IMR-90 (cell line): ENCODE measurements around the gene ZNF600. TPM values are rescaled to one million over a fixed set of nuclear protein-coding genes. Genes with fewer than 3 reads are reported as not detected.

Source experiments
- ATAC-seq: fragments of 200-7000 bp; cut with Tn5 transposase; 2 replicates; pipeline ENCODE4 v1.9.1; 2020; ENCODE audit warnings: low read depth, mild to moderate bottlenecking, moderate library complexity
- BruUV-seq: library from RNA; stranded (reverse); fragments of 400-500 nt; replicated peaks from 2 replicates; lab custom pipeline; 2021; lab: Mats Ljungman, UMichigan
- CTCF ChIA-PET: fragments of 300-600 bp; formaldehyde crosslinking; extraction: SDS; loops from one replicate; lab custom pipeline; 2021; ENCODE audit warnings: antibody characterized with exemption; lab: Yijun Ruan, JAX
- POLR2A ChIA-PET: fragments of 300-600 bp; sonication (Branson Sonifier 250); formaldehyde crosslinking; loops from one replicate; lab custom pipeline; 2022; ENCODE audit warnings: antibody characterized with exemption; ENCODE audit not compliant: unreplicated experiment; lab: Charles Lee
- DNase-seq: peaks from one replicate; pipeline ENCODE4 v3.0.0; 2013
- H2AFZ ChIP-seq: replicated peaks from 2 replicates; pipeline ENCODE3; 2013; ENCODE audit warnings: low read length, mild to moderate bottlenecking; ENCODE audit not compliant: poor library complexity
- H2AK5ac ChIP-seq: 2 replicates; pipeline ENCODE4 v1.6.1; 2013; ENCODE audit warnings: low read depth, low read length, inconsistent platforms
- H2AK9ac ChIP-seq: replicated peaks from 2 replicates; pipeline ENCODE3; 2013; ENCODE audit warnings: mild to moderate bottlenecking, low read depth, low read length, moderate library complexity; ENCODE audit not compliant: poor library complexity
- H2BK120ac ChIP-seq: 2 replicates; pipeline ENCODE4 v1.6.1; 2013; ENCODE audit warnings: low read depth, low read length, inconsistent platforms
- H2BK15ac ChIP-seq: 3 replicates; pipeline ENCODE4 v1.6.1; 2013; ENCODE audit warnings: low read depth, low read length, inconsistent platforms
- H2BK20ac ChIP-seq: 2 replicates; pipeline ENCODE4 v1.6.1; 2013; ENCODE audit warnings: low read depth, mild to moderate bottlenecking, inconsistent platforms, low read length, moderate library complexity
- H2BK5ac ChIP-seq: 2 replicates; pipeline ENCODE4 v1.6.1; 2013; ENCODE audit warnings: mild to moderate bottlenecking, low read depth, low read length, inconsistent platforms; ENCODE audit not compliant: poor library complexity, severe bottlenecking
- H3K14ac ChIP-seq: replicated peaks from 2 replicates; pipeline ENCODE4 v1.6.1; 2013; ENCODE audit warnings: low read depth, low read length, inconsistent platforms
- H3K18ac ChIP-seq: 2 replicates; pipeline ENCODE4 v1.6.1; 2013; ENCODE audit warnings: low read depth, low read length, control low read depth
- H3K23ac ChIP-seq: 2 replicates; pipeline ENCODE4 v1.6.1; 2013; ENCODE audit warnings: low read depth, low read length, inconsistent platforms
- H3K27ac ChIP-seq: 2 replicates; pipeline ENCODE4 v1.5.1; 2013; ENCODE audit warnings: mild to moderate bottlenecking, control low read depth, low read length; ENCODE audit not compliant: insufficient read depth
- H3K27me3 ChIP-seq: 2 replicates; pipeline ENCODE4 v1.6.1; 2013; ENCODE audit warnings: low read length; ENCODE audit not compliant: control insufficient read depth, insufficient read depth
- H3K36me3 ChIP-seq: 2 replicates; pipeline ENCODE4 v1.6.1; 2013; ENCODE audit warnings: low read length, mixed read lengths; ENCODE audit not compliant: control insufficient read depth, insufficient read depth
- H3K4ac ChIP-seq: 2 replicates; pipeline ENCODE4 v1.6.1; 2013; ENCODE audit warnings: low read depth, low read length, inconsistent platforms
- H3K4me1 ChIP-seq: 2 replicates; pipeline ENCODE4 v1.6.1; 2013; ENCODE audit warnings: low read length, mixed read lengths; ENCODE audit not compliant: control insufficient read depth, insufficient read depth
- H3K4me2 ChIP-seq: 2 replicates; pipeline ENCODE4 v1.6.1; 2013; ENCODE audit warnings: low read depth, mild to moderate bottlenecking, control low read depth, low read length, moderate library complexity
- H3K4me3 ChIP-seq: 2 replicates; pipeline ENCODE4 v1.5.1; 2013; ENCODE audit warnings: low read depth, mild to moderate bottlenecking, control low read depth, low read length, moderate library complexity; ENCODE audit not compliant: insufficient read depth
- H3K56ac ChIP-seq: 2 replicates; pipeline ENCODE4 v1.6.1; 2013; ENCODE audit warnings: low read length, inconsistent platforms; ENCODE audit not compliant: insufficient read depth; ENCODE audit errors: extremely low read depth
- H3K79me1 ChIP-seq, 2 experiments: 2 replicates each; pipeline ENCODE4 v1.6.1; 2013; ENCODE audit warnings: low read length in 2 of 2, inconsistent platforms in 1 of 2, low read depth in 1 of 2
- H3K9ac ChIP-seq: 2 replicates; pipeline ENCODE4 v1.6.1; 2013; ENCODE audit warnings: low read depth, low read length, control low read depth
- H3K9me1 ChIP-seq: 2 replicates; pipeline ENCODE4 v1.6.1; 2013; ENCODE audit warnings: low read length, inconsistent platforms; ENCODE audit not compliant: insufficient read depth
- H3K9me3 ChIP-seq: 2 replicates; pipeline ENCODE4 v1.6.1; 2013; ENCODE audit warnings: low read length; ENCODE audit not compliant: control insufficient read depth, insufficient read depth
- H4K20me1 ChIP-seq: 2 replicates; pipeline ENCODE4 v1.6.1; 2013; ENCODE audit warnings: low read length, inconsistent platforms; ENCODE audit not compliant: insufficient read depth
- H4K5ac ChIP-seq: 2 replicates; pipeline ENCODE4 v1.6.1; 2013; ENCODE audit warnings: mild to moderate bottlenecking, low read depth, low read length, control low read depth
- H4K8ac ChIP-seq, 2 experiments: 2 replicates each; pipeline ENCODE4 v1.6.1; 2013; ENCODE audit warnings: low read depth in 2 of 2, low read length in 2 of 2, control low read depth in 1 of 2, inconsistent platforms in 1 of 2
- H4K91ac ChIP-seq: 2 replicates; pipeline ENCODE4 v1.6.1; 2013; ENCODE audit warnings: low read depth, low read length, inconsistent platforms; ENCODE audit not compliant: insufficient read depth
- CEBPB ChIP-seq: IDR thresholded peaks from 2 replicates; pipeline ENCODE4 v1.6.1; 2012; ENCODE audit warnings: low read depth, low read length, improper control_type of control experiment
- CHD1 ChIP-seq: IDR thresholded peaks from 2 replicates; pipeline ENCODE4 v1.6.1; 2012; ENCODE audit warnings: low read depth, low read length, improper control_type of control experiment
- ELK1 ChIP-seq: fragments of 150-350 bp; IDR thresholded peaks from 2 replicates; pipeline ENCODE4 v1.6.1; 2016; ENCODE audit warnings: low read depth, mild to moderate bottlenecking, low read length, moderate library complexity, borderline replicate concordance
- MXI1 ChIP-seq: IDR thresholded peaks from 2 replicates; pipeline ENCODE4 v1.6.1; 2012; ENCODE audit warnings: low read depth, mild to moderate bottlenecking, low read length, moderate library complexity, borderline replicate concordance
- RAD21 ChIP-seq: IDR thresholded peaks from 2 replicates; pipeline ENCODE4 v1.6.1; 2012; ENCODE audit warnings: low read length, improper control_type of control experiment
- RCOR1 ChIP-seq: IDR thresholded peaks from 2 replicates; pipeline ENCODE4 v1.6.1; 2012; ENCODE audit warnings: mild to moderate bottlenecking, low read length, improper control_type of control experiment; ENCODE audit not compliant: insufficient replicate concordance
- WGBS, 2 experiments: methylation state at CpG; one replicate each; pipeline versions ENCODE4 v1.1.5 to v1.1.7; 2013; ENCODE audit warnings: missing lambda C conversion rate in 2 of 2; ENCODE audit not compliant: insufficient read length in 1 of 2; ENCODE audit errors: extremely low coverage in 2 of 2; 5-methylcytosine and 5-hydroxymethylcytosine counted together
- dilution Hi-C: fragments of 300-500 bp; cut with HindIII; formaldehyde crosslinking; loops from one replicate; pipeline ENCODE4 v1.14.3; 2018; ENCODE audit warnings: low sequenced_read_pairs; ENCODE audit not compliant: unreplicated experiment
- in situ Hi-C: fragments of 300-500 bp; cut with MboI; formaldehyde crosslinking; loops from 3 replicates; pipeline ENCODE4 v1.14.3; 2019; ENCODE audit warnings: low sequenced_read_pairs, inconsistent platforms, mixed read lengths
- intact Hi-C: fragments of 100-400 bp; cut with micrococcal nuclease; formaldehyde crosslinking; loops from 2 replicates; pipeline ENCODE4 v1.10.0; 2022
- polyA plus RNA-seq, 3 experiments: library from polyadenylated mRNA; depleted of rRNA; stranded (reverse); fragments of >200 nt; gene quantifications; 2 replicates each; pipeline ENCODE4 v1.2.3, GENCODE V29; 2012; ENCODE audit warnings: low replicate concordance in 1 of 3
- total RNA-seq: library from RNA; depleted of rRNA; stranded (reverse); fragments of >200 nt; gene quantifications from 2 replicates; pipeline ENCODE4 v1.2.3, GENCODE V29; 2012

ZNF600 gene
- total and polyA plus RNA-seq, 2 of the 4 experiments (the other 2 are of a cell fraction) = 4.0 to 4.1 TPM

GRCh38 chr19:52825765-52826164 lies 39.2 kb upstream of the ZNF600 start:
- dilution Hi-C loops = no loop called here
- no TSS peak for BruUV-seq
- Histone ChIP-seq H2AK9ac (no peak overlapping the region), H2BK15ac (no peak overlapping the region), H3K9ac (no peak overlapping the region), H2AFZ (no peak overlapping the region), H3K18ac (no peak overlapping the region), H2BK120ac (no peak overlapping the region), H3K56ac (no peak overlapping the region), H2BK5ac (no peak overlapping the region), H4K5ac (no peak overlapping the region), H3K23ac (no peak overlapping the region), H2BK20ac (no peak overlapping the region), H3K14ac (no peak overlapping the region), H4K91ac (no peak overlapping the region), H3K36me3 (no peaks in the 10 kb centered on the region), H3K9me3 (no peaks in the 10 kb centered on the region), H3K4me2 (no peak overlapping the region), H3K9me1 (no peaks in the 10 kb centered on the region), H3K4ac (no peak overlapping the region), H3K79me1 (no peaks in the 10 kb centered on the region), H4K8ac (no peak overlapping the region), H2AK5ac (no peak overlapping the region), H3K4me3 (no peak overlapping the region), H3K27ac (no peak overlapping the region), H3K27me3 (no peaks in the 10 kb centered on the region), H4K20me1 (no peaks in the 10 kb centered on the region), H3K4me1 (no peaks in the 10 kb centered on the region)
- CTCF ChIA-PET = no interaction called here
- WGBS, 2 experiments = no CpG with 5 or more reads among the region's 5 CpGs
- no peak for ATAC-seq
- intact Hi-C loops = no loop called here
- no peak for DNase-seq
- no peak for TF ChIP-seq CEBPB
- no peak for TF ChIP-seq ELK1
- no peak for TF ChIP-seq MXI1
- TF ChIP-seq RCOR1 = no peak
- TF ChIP-seq CHD1 = no peak
- TF ChIP-seq RAD21 = no peak
- POLR2A ChIA-PET = no interaction called here
- in situ Hi-C loops = no loop called here
